Subcutaneous adipose tissue (tissue), 4 donors: ENCODE data around the gene FLT1. TPM values are rescaled to one million over a fixed set of nuclear protein-coding genes. Genes with fewer than 3 reads are reported as not detected.

Experiments used
- total RNA-seq, 4 donors: library from RNA; depleted of rRNA; stranded (reverse); fragments of >200 nt; gene quantifications; one replicate each; pipeline ENCODE4 v1.1.0, GENCODE V29; 2016
- TF ChIP-seq, protein P1 (sequence below): fragments of 450-650 bp; IDR thresholded peaks from one replicate; pipeline ENCODE4 v1.5.1; 2016; ENCODE audit warnings: low read depth, mild to moderate bottlenecking, control low read depth, antibody characterized with exemption, moderate library complexity

Gene FLT1
- total RNA-seq, 4 donors from 2014 or later: 29.9 to 89.5 (median 69.6) TPM

GRCh38 chr13:28412981-28413380, 81.9 kb downstream of the FLT1 start:
- TF ChIP-seq, protein P1, sequence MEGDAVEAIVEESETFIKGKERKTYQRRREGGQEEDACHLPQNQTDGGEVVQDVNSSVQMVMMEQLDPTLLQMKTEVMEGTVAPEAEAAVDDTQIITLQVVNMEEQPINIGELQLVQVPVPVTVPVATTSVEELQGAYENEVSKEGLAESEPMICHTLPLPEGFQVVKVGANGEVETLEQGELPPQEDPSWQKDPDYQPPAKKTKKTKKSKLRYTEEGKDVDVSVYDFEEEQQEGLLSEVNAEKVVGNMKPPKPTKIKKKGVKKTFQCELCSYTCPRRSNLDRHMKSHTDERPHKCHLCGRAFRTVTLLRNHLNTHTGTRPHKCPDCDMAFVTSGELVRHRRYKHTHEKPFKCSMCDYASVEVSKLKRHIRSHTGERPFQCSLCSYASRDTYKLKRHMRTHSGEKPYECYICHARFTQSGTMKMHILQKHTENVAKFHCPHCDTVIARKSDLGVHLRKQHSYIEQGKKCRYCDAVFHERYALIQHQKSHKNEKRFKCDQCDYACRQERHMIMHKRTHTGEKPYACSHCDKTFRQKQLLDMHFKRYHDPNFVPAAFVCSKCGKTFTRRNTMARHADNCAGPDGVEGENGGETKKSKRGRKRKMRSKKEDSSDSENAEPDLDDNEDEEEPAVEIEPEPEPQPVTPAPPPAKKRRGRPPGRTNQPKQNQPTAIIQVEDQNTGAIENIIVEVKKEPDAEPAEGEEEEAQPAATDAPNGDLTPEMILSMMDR: no peak

DNA sequence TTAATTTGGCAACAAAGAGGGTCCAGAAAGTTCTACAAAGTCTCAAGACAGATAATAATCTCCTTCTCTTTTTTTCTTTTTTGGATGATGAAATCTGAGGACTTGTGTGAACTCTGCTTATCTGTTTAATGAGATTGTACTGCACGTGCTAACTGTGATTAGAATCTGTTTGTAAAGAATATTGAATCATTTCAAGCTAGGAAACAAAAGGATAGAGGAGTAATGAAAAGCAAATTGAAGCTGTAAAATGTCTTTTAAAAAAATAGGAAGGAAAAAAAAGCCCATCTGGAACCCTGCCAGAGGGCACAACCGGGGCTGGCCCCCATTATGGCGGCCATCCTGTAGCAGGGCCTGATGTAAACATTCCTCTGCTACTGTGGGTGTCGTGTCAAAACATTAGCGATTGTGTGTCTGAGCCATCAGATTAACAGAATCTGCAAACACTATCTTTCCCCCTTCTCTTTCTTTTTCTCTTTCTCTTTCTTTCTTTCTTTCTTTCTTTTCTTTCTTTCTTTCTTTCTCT, 83.0 kb downstream of the FLT1 start:
- TF ChIP-seq, protein P1: no peak

DNA sequence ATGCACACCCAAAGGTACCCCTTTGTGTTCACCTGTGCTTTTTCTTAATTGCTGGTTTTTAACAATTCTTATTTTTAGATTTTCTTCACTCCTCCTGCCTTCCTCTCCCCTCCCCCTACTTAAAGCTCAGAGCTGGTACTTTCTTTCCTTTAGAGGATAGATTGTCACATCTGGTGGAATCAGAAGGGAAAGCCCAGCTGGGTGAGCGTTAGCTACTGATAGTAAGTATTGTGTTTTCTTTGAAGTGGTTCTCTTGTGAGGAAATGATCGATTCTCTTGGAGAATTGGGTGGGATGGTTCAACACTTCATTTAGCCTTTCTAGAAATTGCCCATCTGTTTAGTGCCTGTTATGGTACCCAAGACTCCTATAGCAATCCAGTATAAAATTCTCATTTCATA, 84.8 kb downstream of the FLT1 start:
- TF ChIP-seq, protein P1: no peak

- TF ChIP-seq, protein P1: no peak
Measured at GRCh38 chr13:28409648-28410047, 85.3 kb downstream of the FLT1 start.

DNA sequence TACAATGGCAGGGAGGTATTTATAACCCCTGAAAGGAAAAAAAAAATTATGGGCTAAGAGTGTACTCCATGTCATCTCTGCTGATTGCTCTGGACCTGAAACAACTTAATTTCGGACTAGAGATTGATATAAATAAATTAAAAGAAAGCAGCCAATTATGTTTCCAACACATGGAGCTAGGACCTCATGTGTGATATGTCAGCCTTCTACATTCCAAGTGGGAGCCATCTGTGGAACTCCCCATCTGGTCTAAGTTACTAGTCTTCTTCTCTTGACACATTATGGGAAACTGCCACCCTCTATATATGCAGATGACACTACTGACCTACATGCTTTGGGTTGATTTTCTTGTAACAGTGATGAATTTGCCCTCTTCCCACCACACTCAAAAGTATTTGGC, 86.1 kb downstream of the FLT1 start:
- TF ChIP-seq, protein P1: no peak

DNA sequence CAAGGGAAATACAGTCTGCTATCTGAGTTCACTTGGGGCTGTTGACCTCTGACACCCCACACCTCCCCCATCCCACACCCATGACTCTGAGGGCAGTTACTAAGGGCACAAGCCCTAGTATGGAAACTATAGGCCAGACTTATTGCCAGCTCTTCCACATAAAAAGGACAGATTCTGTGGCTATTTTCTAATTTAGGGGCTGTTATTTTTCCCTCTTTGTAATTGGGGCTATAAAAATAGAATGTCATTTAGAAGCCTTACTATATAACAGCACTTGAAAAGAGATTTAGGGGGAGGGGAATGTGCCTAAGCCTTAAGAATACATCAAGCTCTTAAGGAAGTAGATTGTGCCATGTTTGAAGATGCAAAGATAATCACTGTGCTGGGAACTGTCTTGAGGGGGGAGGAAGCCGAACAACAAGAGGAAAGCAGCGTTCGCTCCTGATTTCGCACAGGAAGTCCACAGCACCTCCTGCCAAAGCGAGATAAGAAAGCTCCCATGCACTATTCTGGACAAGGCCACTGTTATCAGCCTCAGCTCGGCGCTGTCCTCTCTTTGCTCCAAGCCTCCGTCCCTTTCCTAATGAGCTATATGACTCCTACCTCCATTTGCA, 86.6 kb downstream of the FLT1 start:
- TF ChIP-seq, protein P1: no peak

DNA sequence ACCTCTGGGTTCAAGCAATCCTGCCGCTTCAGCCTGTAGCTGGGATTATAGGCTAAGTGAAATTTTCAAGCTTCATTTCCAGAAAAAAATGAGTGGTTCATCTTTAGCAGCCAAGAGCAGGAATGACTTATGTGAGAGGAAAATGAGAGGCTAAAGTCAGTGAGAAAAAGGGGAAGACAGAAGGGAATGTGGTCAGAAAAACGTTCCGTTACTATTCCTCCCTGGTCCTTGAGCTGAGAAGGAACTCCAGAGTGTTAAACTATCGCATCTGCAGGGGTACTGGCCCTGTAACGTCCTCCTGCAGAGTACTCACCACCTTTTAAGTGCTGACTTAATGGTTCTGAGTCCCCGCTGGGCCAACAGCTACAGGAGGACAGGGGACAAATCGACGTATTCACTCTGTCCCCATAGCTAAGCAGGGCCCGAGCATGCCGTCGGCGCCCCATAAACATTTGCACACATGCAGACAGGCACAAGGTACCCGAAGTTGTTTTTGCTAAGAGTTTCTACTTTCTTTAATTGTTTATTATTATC, 88.1 kb downstream of the FLT1 start:
- TF ChIP-seq, protein P1: no peak
